GM19463 (cell line): ENCODE measurements around the gene OR2AE1.
A peak's percentile ranks its signal among the peaks of the same experiment; 100 is the strongest.
"Not testable (repeated sequence)": the region's sequence is repeated elsewhere in the genome, so short reads cannot be mapped to it uniquely, and the experiment has no call there.

Experiments used
- ATAC-seq: cut with Tn5 transposase; IDR thresholded peaks from one replicate; pipeline ENCODE4 v1.9.1; 2021; ENCODE audit warnings: mild to moderate bottlenecking, moderate library complexity; ENCODE audit not compliant: unreplicated experiment

OR2AE1 gene, protein sequence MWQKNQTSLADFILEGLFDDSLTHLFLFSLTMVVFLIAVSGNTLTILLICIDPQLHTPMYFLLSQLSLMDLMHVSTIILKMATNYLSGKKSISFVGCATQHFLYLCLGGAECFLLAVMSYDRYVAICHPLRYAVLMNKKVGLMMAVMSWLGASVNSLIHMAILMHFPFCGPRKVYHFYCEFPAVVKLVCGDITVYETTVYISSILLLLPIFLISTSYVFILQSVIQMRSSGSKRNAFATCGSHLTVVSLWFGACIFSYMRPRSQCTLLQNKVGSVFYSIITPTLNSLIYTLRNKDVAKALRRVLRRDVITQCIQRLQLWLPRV

DNA sequence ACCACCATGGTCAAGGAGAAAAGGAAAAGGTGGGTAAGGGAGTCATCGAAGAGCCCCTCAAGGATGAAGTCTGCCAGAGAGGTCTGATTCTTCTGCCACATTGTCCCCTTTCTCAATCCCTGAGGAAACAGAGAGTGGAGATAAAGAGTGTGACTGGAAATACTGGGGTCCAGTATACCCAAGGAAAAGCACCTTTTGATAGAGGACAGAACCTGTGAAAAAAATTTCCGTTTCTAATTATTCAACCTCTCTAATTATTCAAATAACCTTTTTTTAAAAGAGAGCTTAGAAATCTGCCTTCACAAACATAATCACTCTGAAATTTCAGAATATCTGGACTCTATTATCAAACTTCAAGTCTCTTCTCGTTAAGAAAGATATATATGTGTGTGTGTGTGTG lies at the start of gene OR2AE1:
TSS of gene OR2AE1 (minus strand) at position 101 of the 400 bp plus-strand sequence. CDS start at position 101, 0 bp downstream.
- no peak for ATAC-seq

DNA sequence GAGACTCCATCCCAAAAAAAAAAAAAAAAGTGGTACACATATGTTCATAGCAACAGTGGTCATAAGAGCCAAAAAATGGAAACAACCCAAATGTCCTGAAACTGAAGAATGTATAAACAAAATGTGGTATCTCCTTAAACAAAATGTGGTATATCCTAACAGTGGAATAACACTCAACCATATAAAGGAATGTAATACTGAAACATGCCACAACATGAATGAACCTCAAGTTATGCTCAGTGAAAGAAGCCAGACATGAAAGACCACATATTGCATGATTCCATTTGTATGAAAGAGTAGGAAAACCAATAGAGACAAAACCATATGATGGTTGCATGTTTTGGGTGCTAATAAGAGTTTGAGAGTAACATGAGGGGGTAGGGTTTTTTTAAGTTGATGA lies 49.5 kb upstream of the OR2AE1 start:
- no peak for ATAC-seq

DNA sequence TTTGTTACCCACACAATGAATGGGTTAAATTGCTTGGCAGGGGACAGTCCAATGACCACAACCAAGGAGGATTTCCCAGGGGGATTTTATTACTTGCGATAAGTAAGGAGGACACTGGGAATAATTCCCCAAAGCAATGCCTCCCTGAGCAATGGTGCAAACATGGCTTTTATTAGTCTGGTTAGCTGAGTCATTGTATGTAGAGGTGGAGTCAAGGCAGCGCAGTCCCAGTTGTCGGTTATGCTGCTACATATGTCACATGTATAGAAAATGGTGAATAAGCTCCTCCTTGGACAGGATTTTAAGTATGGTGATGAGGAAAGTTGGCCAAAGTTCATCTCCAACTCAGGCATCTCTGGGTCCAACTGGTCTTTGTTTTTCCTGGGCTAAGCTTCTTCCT lies 46.4 kb upstream of the OR2AE1 start:
- ATAC-seq: no peak

DNA sequence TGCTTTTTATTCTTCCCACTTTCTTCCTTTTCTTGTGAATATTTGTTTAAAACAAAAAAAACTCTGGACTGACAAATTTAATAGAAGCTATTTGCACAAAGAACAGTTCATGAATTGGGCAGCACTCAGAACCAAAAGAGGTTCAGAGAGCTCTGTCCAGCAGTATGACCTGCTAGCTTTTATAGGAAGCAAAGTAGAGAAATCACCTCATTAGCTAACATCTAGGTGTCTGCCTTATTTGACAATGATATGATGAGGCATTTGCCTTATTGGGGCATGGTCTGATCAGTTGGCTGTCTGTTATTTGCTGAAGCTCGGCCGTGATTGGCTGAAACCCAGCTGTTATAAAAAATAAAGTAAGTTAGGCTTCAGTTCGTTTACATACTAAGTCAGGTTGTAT lies 43.3 kb upstream of the OR2AE1 start:
- ATAC-seq: no peak

DNA sequence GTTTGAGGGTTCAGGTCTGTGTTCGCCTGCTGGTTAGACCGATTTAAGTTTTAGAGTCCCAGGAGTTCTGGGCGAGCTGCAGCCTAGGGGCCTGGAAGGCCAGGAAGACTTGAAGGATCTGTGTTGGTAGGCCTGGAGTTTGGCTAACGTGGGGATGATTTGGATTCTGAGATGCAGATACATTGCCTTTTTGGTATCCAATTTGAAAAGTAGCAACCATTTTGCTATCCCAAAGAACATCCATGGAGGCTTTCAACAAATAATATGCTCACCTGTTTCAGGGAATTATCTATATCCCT lies 42.9 kb upstream of the OR2AE1 start:
- ATAC-seq: no peak

DNA sequence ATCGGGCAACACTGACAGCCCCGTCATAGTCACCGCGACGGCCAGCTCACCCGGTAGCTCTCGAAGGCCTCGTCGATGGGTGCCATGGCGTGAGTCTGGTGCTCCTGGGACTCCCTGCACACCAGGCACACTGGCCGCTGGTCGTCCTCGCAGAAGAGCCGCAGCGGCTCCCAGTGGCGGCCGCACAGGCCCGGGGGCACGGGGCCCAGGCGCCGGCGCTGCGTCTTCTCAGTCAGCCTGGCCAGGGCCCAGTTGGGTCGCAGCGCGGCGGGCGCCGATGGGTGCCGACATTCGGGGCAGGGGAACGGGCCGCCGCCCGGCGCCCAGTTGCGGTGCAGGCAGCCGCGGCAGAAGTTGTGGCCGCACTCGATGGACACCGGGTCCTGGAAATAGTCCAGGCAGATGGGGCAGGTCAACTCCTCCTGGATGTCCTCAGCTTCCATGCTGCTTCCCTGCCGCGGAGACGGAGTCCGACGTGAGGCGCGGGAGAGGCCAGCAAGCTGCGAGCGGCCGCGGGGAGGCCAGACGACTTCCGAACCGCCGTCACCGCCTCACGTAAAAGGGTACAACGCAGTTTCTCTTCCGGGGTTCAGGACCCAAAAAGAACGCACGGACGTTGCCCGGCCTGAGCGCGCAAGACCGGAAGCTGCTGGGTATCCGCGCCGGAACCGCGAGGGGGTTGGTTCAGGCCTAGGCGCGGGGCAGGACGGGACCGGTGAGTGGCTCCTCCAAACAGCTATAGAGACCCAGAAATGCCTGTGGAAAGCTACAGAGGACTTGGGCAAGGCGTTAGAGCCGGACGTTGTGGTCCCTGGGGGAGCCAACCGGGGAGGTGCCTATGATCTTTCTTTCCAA lies 42.4 kb upstream of the OR2AE1 start, which contains the start of gene TRIM4:
TSS of gene TRIM4 (minus strand) at position 572 of the 855 bp plus-strand sequence. CDS start at position 443, 129 bp downstream.
- peak; percentile 96 for ATAC-seq

DNA sequence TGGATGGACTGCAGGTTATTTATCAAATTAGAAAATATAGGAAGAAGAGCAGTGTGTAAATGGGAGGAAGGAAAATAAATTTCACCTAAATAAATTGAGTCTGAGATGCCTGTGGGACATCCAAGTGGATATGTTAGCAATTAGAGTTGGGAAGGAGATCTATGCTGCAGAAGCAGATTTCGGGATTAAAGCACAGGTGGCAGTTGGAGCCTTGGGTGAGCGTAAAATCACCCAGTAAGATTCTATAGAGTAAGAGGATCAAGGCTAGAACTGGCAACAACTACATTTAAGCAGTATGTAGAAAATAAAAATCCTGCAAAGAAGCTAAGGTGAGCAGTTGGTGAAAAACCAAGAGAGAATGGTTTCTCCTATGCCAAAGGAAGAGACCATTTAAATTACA lies 34.1 kb upstream of the OR2AE1 start:
- ATAC-seq: no peak

DNA sequence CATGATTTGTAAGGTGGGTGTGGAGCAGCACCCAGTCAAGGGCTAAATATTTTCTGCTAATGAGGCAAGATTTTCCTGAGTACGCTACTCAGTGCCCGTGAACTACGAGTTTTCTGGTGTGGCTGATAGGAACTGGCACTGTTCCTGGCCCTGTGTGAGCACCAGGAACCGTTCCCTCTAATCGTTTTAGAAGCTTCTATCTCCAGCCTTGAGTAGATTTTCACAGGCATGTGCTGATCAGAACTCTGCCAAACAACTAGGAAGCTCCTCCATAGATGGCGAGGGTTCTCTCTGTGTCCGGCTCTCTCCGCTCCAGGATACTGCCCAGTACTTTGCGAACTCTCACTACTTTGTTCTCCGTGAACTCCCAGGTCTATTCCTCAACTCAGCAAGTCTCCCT lies 24.7 kb upstream of the OR2AE1 start:
- ATAC-seq: no peak

DNA sequence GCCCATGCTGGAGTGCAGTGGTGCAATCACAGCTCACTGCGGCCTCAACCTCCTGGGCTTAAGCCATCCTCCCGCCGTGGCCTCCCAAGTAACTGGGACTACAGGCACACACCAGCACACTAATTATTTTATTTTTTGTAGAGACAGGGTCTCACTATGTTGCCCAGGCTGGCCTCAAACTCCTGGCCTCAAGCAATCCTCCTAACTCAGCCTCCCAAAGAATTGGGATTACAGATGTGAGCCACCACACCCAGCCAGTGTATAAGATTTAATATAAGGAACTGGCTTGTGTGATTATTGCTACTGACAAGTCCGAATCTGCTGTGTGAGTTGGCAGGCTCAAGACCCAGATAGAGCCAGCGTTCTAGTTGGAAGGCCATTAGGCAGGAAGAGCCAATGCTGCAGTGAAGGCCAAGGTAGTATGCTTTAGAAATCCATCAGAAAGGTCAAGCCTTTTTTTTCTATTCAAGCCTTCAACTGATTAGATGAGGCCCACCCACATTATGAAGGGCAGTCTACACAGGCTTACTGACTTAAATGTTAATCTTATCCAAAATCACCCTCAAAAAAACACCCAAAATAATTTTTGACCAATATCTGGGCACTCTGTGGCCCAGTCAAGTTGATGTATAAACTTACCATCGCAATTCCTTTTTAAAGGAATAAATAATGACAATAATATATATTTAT lies 23.1 kb upstream of the OR2AE1 start:
- ATAC-seq: no peak

DNA sequence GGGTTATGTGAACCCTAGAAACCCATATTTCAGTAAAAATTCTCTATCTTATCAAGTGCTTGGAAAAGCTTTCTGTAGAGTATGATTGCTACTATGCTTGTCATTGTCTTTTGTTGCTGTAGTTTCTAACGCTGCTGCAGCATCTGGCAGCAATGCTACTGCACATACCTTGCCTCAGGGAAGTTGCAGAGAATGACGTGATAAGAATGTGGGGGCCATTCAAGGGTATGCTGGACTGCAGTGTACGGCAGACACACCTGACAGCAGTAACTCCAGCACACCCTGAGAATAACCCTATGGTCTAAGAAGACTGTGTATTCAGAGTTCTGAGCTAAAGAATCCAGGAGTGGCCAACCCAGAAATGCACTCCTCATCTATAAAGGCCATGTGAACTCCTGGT lies 22.0 kb upstream of the OR2AE1 start:
- no peak for ATAC-seq

DNA sequence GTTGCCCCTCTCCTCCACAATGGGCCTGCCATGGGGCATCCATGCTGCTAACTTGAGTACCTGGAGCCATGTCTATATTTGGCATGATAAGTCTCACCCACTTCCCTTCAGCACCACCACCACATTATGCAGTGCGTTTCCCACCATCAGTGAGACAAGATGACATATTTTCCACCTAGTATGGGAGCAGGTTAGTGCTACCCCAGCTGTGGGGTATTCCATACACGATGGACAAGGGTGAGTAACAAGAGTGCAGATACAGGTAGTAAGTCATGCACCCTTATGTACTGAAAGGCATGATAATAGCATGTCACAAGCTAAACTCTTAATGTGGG lies 21.2 kb upstream of the OR2AE1 start:
- no peak for ATAC-seq

DNA sequence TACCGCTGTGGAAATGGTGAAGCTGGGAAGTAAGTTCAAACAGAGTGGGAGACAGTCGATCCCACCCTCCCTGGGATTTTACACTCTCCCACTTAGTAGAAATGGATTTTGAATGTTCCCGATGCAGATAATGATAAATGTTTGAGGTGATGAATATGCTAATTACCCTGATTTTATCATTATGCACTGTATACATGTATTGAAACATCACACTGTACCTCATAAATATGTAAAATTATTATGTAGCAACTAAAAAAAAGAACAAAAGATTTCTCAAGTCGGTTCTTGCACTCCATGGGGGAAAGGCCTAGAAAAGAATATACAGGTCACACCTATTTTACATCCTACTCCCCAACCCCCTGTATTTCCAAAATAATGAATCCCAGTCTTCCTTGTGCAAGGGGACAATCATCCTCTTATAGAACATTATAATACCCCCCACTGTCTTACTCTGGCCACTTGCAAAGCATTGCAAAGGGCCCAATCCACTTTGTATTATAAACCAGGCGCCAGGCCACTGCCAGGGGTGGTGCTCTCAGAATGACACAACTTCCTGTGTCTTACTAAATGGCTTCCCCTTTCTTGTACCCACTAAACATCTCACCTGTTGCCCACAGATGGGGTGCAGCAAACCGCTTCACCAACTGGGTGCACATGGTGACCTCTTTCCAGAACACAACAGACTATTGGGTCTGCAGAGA lies 20.6 kb upstream of the OR2AE1 start:
- ATAC-seq: no peak

DNA sequence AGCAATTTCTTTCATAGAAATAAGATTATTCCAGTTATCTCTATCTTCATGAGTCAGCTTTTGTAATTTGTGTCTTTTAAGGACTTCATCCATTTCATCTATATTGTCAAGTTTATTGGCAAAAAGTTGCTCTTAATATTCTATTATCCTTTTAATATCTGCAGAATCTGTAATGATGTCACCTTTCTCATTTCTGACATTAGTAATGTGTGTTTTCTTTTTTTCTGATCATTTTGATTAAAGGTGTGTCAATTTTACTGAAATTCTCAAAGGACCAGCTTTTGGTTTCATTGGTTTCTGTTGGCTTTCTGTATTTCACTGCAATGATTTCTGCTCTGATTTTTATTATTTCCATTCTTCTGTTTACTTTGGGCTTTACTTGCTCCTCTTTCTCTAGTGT lies 17.9 kb upstream of the OR2AE1 start:
- ATAC-seq: no peak

DNA sequence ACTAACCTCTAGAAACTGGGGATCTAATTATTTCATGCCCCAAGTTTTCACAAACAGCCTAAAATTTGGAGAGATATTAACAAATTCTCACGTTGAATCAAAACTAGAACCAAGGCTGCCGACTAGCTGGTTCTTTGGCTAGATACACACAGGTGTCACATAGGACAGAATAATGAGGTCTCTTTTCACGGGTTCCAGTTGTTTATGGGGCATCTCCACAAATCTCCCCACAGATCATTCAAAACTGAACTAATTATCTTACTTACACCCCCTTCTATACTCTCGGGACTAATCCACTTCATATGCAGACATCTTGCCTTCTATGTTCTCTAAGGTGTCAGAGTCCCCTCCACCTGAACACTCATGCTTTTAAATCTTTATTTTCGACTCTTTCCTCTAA lies 16.4 kb upstream of the OR2AE1 start:
- ATAC-seq: no peak

DNA sequence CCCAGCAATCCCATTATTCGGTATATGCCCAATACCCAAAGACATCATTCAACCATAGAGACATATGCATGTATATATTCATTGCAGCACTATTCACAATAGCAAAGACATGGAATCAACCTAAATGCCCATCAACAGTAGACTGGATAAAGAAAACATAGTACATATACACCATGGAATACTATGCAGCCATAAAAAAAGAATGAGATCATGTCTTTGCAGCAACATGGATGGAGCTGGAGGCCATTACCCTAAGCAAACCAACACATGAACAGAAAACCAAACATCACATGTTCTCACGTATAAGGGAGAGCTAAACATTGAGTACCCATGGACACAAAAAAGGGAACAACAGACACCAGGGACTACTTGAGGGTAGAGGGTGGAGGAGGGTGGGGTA lies 13.5 kb upstream of the OR2AE1 start:
- not testable (repeated sequence) for ATAC-seq

DNA sequence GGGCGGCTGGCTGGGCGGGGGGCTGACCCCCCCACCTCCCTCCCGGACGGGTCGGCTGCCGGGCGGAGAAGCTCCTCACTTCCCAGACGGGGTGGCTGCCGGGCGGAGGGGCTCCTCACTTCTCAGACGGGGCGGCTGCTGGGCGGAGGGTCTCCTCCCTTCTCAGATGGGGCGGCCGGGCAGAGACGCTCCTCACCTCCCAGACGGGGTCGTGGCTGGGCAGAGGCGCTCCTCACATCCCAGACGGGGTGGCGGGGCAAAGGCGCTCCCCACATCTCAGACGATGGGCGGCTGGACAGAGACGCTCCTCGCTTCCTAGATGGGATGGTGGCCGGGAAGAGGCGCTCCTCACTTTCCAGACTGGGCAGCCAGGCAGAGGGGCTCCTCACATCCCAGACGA lies 11.5 kb upstream of the OR2AE1 start:
- ATAC-seq: not testable (repeated sequence)

DNA sequence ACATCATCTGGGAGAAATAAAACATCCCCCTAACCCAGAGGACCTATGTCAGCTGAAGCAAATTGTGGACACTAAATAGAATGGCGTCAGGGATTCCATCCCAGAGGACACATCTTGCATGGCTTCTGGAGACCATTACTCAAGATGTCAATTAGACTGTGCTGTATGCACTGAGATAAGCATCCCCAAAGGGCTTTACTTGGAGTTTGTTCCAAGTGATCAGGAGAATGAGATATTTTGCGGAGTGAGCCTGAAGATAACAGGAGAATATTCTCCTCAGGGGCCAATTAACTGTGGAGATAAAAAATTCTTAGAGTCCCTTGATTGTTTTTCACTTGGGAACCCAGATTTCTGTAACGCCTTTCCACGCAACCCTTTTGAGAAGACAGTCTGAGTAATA lies 4.5 kb upstream of the OR2AE1 start:
- ATAC-seq: no peak

DNA sequence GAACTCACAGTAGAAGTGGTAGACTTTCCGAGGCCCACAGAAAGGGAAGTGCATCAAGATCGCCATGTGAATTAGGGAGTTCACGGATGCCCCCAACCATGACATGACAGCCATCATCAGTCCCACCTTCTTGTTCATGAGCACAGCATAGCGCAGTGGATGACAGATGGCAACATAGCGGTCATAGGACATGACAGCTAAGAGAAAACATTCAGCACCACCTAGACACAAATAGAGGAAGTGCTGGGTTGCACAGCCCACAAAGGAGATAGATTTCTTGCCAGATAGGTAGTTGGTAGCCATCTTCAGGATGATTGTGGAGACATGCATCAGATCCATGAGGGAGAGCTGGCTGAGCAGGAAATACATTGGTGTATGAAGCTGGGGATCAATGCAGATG lies 342 bp downstream of the OR2AE1 start:
- no peak for ATAC-seq

DNA sequence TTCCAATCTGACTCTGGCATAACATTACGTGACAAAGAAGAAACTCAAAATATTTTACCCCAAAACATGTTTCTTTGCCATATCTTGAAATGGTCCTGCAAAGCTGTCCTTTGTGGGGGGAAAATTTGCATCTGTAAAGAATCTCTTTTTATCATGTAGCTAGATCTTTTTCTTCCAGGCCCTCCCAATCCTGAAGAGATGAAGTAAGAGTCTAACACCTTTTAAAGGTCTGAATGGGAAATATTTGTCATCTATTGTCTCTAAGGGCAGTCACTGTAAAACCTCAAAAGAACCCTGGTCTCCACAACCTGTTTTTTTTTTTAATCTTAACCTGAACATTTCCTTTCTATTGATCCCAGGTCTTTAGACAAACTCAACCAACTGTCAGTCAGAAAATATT lies 8.6 kb downstream of the OR2AE1 start:
- ATAC-seq: no peak

DNA sequence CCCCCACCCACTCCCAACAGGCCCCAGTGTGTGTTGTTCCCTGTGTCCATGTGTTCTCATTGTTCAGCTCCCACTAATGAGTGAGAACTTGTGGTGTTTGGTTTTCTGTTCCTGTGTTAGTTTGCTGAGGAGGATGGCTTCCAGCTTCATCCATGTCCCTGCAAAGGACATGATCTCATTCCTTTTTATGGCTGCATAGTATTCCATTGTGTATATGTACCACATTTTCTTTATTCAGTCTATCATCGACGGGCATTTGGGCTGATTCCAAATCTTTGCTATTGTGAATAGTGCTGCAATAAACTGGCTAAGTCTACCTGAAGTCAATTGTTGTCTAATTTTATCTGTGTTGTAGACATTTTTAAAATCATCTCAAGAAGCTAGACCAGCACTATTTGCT lies 9.4 kb downstream of the OR2AE1 start:
- not testable (repeated sequence) for ATAC-seq

DNA sequence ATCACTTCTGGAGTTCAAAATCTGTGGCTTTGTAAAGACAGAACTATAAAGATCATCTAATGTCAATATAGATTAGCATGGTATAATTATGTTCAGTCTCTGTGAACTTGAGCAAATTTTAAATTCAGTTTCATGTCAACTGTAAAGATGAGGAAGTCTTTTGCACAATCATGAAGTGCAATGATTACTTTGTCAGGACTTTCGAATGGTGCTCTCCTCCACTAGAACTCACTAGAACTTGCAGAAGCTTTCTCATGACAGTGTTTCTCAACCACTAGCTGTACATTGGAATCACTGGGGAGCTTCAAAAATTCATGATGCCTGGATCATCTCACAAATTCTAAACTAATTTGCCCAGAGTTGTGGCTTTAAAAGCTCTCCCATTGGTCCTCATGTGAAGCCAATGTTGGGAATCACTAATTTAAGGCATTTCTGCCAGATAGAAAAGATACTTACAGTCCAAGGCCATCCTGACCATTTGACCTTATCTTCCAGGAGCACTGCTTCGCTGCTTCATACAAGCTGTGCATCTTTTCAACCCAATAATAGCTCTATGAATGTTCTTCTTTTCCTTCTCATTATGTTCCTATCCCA lies 12.9 kb downstream of the OR2AE1 start:
- no peak for ATAC-seq
